HAP-1 (cell line): Measurements from ENCODE around the gene BTK.

ENCODE experiments used
- DNase-seq, 2 experiments: peaks; one replicate each; pipeline ENCODE4 v3.0.0-alpha.2; 2016 to 2020; ENCODE audit warnings: low spot score in 2 of 2
- H3K27me3 ChIP-seq: fragments of 250-450 bp; sonication (Bioruptor Pico); 2 replicates; pipeline ENCODE4 v1.5.1; 2020; ENCODE audit warnings: low read depth, mild to moderate bottlenecking, moderate library complexity
- H3K36me3 ChIP-seq: fragments of 250-450 bp; sonication (Bioruptor Pico); replicated peaks from 2 replicates; pipeline ENCODE4 v1.5.1; 2020; ENCODE audit warnings: mild to moderate bottlenecking
- H3K4me1 ChIP-seq: fragments of 250-450 bp; sonication (Bioruptor Pico); 2 replicates; pipeline ENCODE4 v1.5.1; 2020; ENCODE audit warnings: mild to moderate bottlenecking
- H3K4me3 ChIP-seq: fragments of 250-450 bp; sonication (Bioruptor Pico); 2 replicates; pipeline ENCODE4 v1.5.1; 2020; ENCODE audit warnings: mild to moderate bottlenecking, moderate library complexity
- H3K9me3 ChIP-seq: fragments of 250-450 bp; sonication (Bioruptor Pico); 2 replicates; pipeline ENCODE4 v1.5.1; 2020; ENCODE audit warnings: mild to moderate bottlenecking, moderate library complexity
- in situ Hi-C: fragments of 300-500 bp; cut with MboI; formaldehyde crosslinking; loops from 3 replicates; pipeline ENCODE4 v1.14.3; 2020; ENCODE audit warnings: low sequenced_read_pairs, inconsistent platforms, mixed read lengths

The BTK gene

DNA sequence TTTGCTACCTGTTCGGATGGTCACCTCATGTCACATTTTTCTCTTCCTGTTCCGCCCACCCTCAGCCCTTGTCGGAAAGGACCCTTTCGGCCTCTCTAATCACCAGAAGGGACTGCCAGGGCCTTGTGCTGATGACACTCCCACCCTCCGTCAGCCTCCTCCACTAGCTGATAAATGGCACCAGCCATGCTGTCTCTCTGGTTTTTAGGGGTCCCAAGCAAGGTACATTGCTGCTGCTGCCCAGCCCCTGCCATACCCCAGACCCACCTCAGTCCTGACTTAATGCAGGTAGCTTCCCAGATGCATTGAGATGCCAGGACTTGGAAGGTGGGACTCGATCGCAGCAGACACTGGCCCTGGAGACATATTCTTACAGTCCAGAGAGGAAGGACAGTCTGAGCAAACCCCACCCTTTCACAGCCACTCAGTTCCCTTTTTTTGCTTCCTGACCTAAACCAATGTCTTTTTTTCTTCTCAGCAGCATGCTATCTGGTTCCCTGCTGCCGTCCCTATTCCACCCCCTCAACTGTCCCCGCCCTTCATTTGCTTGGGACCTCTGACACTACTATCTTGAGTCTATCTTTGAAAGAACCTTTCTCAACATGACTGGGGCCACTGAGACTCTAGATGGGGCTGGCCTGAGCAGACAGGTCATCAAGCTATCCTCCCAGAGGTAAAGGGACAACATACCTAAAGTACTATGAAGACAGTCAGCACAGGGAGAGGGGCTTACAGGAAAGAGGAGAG, at the start of gene BTK:
BTK (minus strand) TSS at position 397 of the 747 bp plus-strand sequence. CDS start 10,907 bp downstream, outside the sequence.
- Histone ChIP-seq H3K4me1 (peaks cover 6% of the 10 kb centered on the region), H3K27me3 (no peaks in the 10 kb centered on the region; the same call in 1 of the 2 replicates), H3K4me3 (no peak within 1 kb of the TSS), H3K36me3 (no peaks in the 10 kb centered on the region; the same call in 1 of the 2 replicates), H3K9me3 (no peaks in the 10 kb centered on the region)
- no peak for DNase-seq
- in situ Hi-C loops, result no loop called here

- Histone ChIP-seq H3K36me3 (no peaks in the 10 kb centered on the region), H3K4me3 (no peak overlapping the region), H3K4me1 (no peaks in the 10 kb centered on the region), H3K27me3 (no peaks in the 10 kb centered on the region), H3K9me3 (no peaks in the 10 kb centered on the region)
- in situ Hi-C loops, result no loop called here
- no peak for DNase-seq
These were observed 44.6 kb upstream of the BTK start for GRCh38 chrX:101430457-101431078.

- Histone ChIP-seq H3K4me3 (no peak overlapping the region), H3K4me1 (no peaks in the 10 kb centered on the region), H3K27me3 (no peaks in the 10 kb centered on the region), H3K9me3 (no peaks in the 10 kb centered on the region), H3K36me3 (no peaks in the 10 kb centered on the region)
- DNase-seq, result no peak
- in situ Hi-C loops, result no loop called here
These were observed 43.9 kb upstream of the BTK start for GRCh38 chrX:101429934-101430333.

DNA sequence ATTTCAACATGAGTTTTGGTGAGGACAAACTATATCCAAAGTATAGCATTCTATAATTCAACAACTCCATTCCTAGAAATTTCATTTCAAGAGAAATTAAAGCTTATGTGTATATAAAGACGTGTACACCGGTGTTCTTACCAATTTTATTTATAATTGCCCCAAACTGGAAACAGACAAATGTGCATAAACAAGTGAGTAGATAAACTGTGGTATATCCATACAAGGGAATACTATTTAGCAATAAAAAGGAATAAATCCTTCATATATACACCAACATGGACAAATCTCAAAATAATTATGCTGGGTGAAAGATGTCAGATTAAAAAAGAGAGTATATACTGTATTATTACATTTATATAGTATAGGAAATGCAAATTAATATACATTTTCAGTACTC, 42.0 kb upstream of the BTK start:
- no peaks in the 10 kb centered on the region for H3K4me1 ChIP-seq
- in situ Hi-C loops, result no loop called here
- no peak overlapping the region for H3K4me3 ChIP-seq
- no peaks in the 10 kb centered on the region for H3K27me3 ChIP-seq
- H3K36me3 ChIP-seq, result no peaks in the 10 kb centered on the region
- DNase-seq, result no peak
- H3K9me3 ChIP-seq, result no peaks in the 10 kb centered on the region

DNA sequence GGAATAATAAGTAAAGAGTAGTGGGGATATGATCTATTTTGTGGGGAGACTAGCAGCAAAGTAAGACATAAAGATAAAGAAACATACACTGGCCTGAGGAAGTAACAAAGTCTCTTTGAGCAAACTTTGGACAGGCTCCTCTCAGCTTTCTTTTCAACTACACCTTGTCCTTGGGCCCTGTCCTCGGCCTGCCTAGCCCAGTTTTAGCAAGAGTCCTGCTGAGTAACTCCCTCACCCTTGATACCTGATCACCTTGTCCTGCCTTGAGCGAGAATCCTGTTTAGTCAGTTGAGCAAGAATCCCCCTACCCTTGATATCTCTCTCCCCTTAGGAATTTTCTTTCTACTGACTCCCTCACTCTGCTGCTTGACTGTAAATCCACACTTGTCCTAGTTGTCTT, 33.5 kb upstream of the BTK start:
- no peak for DNase-seq
- in situ Hi-C loops, result loop anchor here (10.0 kb wide), 1 partner anchor 375 kb away; no protein-coding TSS in a partner anchor
- Histone ChIP-seq H3K36me3 (peaks cover 2% of the 10 kb centered on the region), H3K9me3 (no peaks in the 10 kb centered on the region), H3K4me3 (no peak overlapping the region), H3K27me3 (no peaks in the 10 kb centered on the region), H3K4me1 (no peaks in the 10 kb centered on the region)

DNA sequence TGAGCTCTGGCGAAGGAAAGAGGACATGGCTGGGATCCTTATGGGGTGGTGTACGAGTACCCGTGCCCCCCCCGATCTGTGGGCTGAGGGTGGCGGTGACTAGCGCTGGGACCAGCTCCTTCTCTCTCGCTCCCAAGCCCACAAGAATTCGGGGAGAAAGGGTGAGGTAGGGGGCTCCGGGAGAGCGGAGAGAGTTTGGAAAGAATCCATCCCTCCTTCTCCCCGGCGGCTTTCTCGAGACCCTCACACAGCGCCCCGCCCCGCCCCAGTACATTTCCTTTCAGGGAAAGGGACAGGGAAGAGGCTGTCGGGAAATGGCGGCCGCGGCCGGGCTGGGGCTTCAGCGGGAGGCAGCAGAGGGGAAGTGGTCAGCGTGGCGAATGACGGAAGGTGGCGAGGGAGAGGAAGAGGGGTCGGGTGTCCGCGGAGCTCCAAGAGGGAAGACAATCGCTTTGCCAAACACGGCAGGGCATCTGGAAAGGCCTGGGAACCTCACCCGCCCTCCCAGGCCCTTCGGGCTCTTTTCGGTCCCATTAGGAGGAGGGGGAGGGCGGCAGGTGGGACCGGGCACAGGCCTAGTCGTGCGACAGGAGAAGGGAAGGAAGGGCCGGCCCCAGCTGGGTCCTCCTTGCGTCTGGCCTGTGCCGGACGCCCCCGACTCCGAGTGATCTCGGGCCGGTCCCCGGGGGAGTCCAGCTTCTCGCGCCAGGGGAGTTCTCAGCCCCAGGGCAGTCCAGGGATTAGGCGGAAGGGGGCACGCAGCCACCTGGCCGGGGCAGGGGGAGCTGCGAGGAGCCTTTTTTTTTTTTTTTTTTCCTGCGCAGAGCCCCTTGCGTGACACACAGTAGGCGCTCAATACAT, 32.2 kb upstream of the BTK start:
- in situ Hi-C loops, result loop anchor here (10.0 kb wide), 1 partner anchor 377 kb away; no protein-coding TSS in a partner anchor
- no peaks in the 10 kb centered on the region for H3K9me3 ChIP-seq
- no peaks in the 10 kb centered on the region for H3K27me3 ChIP-seq
- no peak for DNase-seq
- H3K4me1 ChIP-seq, result no peaks in the 10 kb centered on the region
- H3K36me3 ChIP-seq, result peaks cover 5% of the 10 kb centered on the region
- H3K4me3 ChIP-seq, result no peak overlapping the region

DNA sequence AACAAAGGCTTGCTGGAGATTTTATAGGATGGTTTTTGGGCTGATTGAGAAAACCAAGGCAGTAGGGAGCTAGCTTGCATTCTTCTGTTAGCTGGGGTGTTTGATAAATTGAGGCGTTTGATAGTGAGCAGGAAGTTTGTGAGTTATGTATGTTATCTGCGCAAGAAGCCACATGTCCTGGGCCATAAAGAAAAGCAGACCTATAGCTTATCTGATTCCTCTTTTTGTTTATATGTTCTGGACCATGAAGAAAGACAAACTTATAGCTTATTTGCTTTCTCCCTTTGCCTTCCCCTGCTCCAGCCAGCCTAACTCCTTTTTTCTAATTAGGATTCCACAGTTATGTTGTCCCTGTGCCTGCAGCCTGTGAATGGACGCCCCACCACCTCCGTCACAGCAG, 31.2 kb upstream of the BTK start:
- Histone ChIP-seq H3K4me3 (no peak overlapping the region), H3K36me3 (peaks cover 15% of the 10 kb centered on the region), H3K4me1 (no peaks in the 10 kb centered on the region), H3K9me3 (no peaks in the 10 kb centered on the region), H3K27me3 (no peaks in the 10 kb centered on the region)
- no peak for DNase-seq
- in situ Hi-C loops, result loop anchor here (10.0 kb wide), 1 partner anchor 378 kb away; no protein-coding TSS in a partner anchor

DNA sequence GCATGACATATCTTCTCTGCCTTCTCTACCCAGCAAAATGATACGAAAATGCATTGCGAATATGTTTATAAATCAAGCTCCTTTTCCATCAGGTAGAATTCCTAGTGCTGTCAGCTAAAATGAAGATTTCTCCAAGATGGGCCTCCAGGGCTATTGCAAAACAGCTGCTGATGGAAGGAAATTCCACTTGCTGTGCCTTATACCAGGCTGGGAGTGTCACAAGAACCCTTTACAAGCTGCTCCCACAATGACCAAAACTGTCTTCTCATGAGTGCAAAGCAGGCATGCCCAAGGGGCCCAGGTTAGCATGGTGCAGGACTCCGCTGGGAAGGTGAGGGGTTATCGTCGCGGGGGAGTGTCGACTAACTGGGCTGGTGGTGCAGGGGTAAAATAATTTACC, 30.7 kb upstream of the BTK start:
- no peaks in the 10 kb centered on the region for H3K9me3 ChIP-seq
- DNase-seq, result no peak
- H3K27me3 ChIP-seq, result no peaks in the 10 kb centered on the region
- in situ Hi-C loops, result loop anchor here (10.0 kb wide), 1 partner anchor 378 kb away; no protein-coding TSS in a partner anchor
- no peaks in the 10 kb centered on the region for H3K4me1 ChIP-seq
- peaks cover 18% of the 10 kb centered on the region for H3K36me3 ChIP-seq
- no peak overlapping the region for H3K4me3 ChIP-seq

DNA sequence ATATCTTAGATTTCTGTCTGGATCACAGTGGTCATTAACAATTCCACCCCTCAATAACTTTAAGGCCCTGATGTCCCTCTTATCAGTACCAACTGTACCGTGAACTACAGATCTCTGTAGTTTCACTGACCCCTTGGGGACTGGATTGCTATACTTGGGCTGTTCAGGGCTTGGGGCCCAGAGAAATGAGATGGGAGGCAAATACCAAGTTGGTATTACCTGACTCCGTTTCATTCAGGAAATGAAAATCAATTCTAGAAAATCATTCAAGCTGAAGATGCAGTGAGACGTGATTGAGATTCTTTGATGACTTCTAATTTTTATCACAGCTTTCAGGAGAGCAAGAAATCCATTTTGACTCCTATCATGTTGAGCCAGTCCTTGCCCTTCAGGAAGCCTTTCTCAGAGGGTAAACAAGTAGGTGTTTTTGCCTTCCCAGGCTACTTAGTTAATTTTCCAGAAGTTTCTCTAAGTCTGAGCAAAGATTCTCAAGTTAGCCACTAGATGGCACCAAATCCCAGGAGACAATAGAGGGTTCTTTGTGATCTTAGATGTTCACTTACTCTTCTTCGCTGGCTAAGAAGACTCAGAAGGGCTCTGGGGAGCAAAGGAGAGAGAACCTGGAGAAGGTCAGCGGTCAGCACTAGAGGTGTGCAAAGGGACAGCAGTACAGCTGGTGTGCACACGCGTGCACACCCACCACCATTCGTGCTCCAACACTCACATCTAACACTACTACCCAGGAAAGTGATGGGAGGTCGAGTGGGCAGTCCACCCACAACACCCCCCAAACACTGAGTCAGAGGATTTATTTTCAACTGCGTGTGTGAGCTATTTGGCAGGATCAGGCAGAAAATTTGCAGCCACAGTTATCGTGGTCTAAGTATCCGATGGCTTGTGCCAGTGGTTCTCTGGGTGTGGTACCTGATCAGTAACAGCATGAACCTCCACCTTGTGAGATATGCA, 29.5 kb upstream of the BTK start:
- Histone ChIP-seq H3K4me3 (no peak overlapping the region), H3K27me3 (no peaks in the 10 kb centered on the region), H3K36me3 (peaks cover 21% of the 10 kb centered on the region), H3K4me1 (no peaks in the 10 kb centered on the region), H3K9me3 (no peaks in the 10 kb centered on the region)
- peak; percentile 52 to 77 for DNase-seq
- in situ Hi-C loops, result loop anchor here (10.0 kb wide), 1 partner anchor 379 kb away; no protein-coding TSS in a partner anchor

- H3K4me3 ChIP-seq, result no peak overlapping the region
- no peaks in the 10 kb centered on the region for H3K27me3 ChIP-seq
- H3K4me1 ChIP-seq, result peaks cover 14% of the 10 kb centered on the region
- peaks cover 21% of the 10 kb centered on the region for H3K36me3 ChIP-seq
- in situ Hi-C loops, result loop anchor here (10.0 kb wide), 1 partner anchor 383 kb away; no protein-coding TSS in a partner anchor
- DNase-seq, result no peak
- H3K9me3 ChIP-seq, result no peaks in the 10 kb centered on the region
These were observed 26.0 kb upstream of the BTK start for GRCh38 chrX:101411984-101412383.

GRCh38 chrX:101410461-101410860, 24.5 kb upstream of the BTK start:
- Histone ChIP-seq H3K9me3 (no peaks in the 10 kb centered on the region), H3K27me3 (0 out of 2 replicates have a peak, but pooled peaks cover 3% of the 10 kb centered on the region), H3K36me3 (peaks cover 21% of the 10 kb centered on the region), H3K4me1 (peaks cover 19% of the 10 kb centered on the region), H3K4me3 (peak overlapping the region; percentile 71)
- DNase-seq, result peak; percentile 45 to 46
- in situ Hi-C loops, result loop anchor here (10.0 kb wide), 1 partner anchor 384 kb away; no protein-coding TSS in a partner anchor

- in situ Hi-C loops, result no loop called here
- DNase-seq, result no peak
- Histone ChIP-seq H3K27me3 (0 out of 2 replicates have a peak, but pooled peaks cover 3% of the 10 kb centered on the region), H3K9me3 (no peaks in the 10 kb centered on the region), H3K4me3 (peak overlapping the region; percentile 71), H3K36me3 (peaks cover 20% of the 10 kb centered on the region), H3K4me1 (peaks cover 19% of the 10 kb centered on the region)
These were observed 23.1 kb upstream of the BTK start for GRCh38 chrX:101409043-101409442.

- in situ Hi-C loops, result no loop called here
- peaks cover 26% of the 10 kb centered on the region for H3K36me3 ChIP-seq
- H3K9me3 ChIP-seq, result no peaks in the 10 kb centered on the region
- no peak for DNase-seq
- H3K4me3 ChIP-seq, result peak overlapping the region; percentile 71
- peaks cover 19% of the 10 kb centered on the region for H3K4me1 ChIP-seq
- 0 out of 2 replicates have a peak, but pooled peaks cover 3% of the 10 kb centered on the region for H3K27me3 ChIP-seq
These were observed 22.5 kb upstream of the BTK start for GRCh38 chrX:101408532-101408841.
